Activated T-helper 1 cell treated with anti-CD3 and anti-CD28 coated beads, Interleukin-12 subunit alpha, Interleukin-12 subunit beta, Interleukin-2, Interleukin-4 antibody, amounts not matched to agents 30 ng/mL and 10 ng/mL and 1 ng/mL, durations not matched to agents 14 hours and 24 hours and 36 hours (primary cell): ENCODE data around the gene WDR48. TPM values are rescaled to one million over a fixed set of nuclear protein-coding genes. Genes with fewer than 3 reads are reported as not detected.

Source experiments
- DNase-seq: peaks from one replicate; pipeline ENCODE4 v3.0.0; 2021; ENCODE audit warnings: low spot score
- H3K27ac Mint-ChIP-seq: one replicate; pipeline ENCODE4 v1.8.0; 2021; ENCODE audit warnings: mild to moderate bottlenecking, mixed read lengths
- H3K27me3 Mint-ChIP-seq: one replicate; pipeline ENCODE4 v1.8.0; 2022; ENCODE audit warnings: mild to moderate bottlenecking, moderate library complexity, mixed read lengths; ENCODE audit not compliant: insufficient read depth
- H3K36me3 Mint-ChIP-seq: one replicate; pipeline ENCODE4 v1.8.0; 2021; ENCODE audit warnings: low read depth, mixed read lengths
- H3K4me1 Mint-ChIP-seq: one replicate; pipeline ENCODE4 v1.8.0; 2021; ENCODE audit warnings: low read depth, mixed read lengths
- H3K4me3 Mint-ChIP-seq: one replicate; pipeline ENCODE4 v1.8.0; 2021; ENCODE audit warnings: mild to moderate bottlenecking, moderate library complexity, mixed read lengths
- H3K9me3 Mint-ChIP-seq: one replicate; pipeline ENCODE4 v1.8.0; 2021; ENCODE audit warnings: mixed read lengths
- intact Hi-C: fragments of 100-400 bp; cut with micrococcal nuclease; formaldehyde crosslinking; loops from one replicate; pipeline ENCODE4 v1.15.1; 2024
- total RNA-seq: library from RNA; stranded (reverse); gene quantifications from 2 replicates; pipeline ENCODE4 v1.2.3, GENCODE V29; 2022

WDR48 gene
- total RNA-seq, 1 donor from 2014 or later = 40.6 TPM

DNA sequence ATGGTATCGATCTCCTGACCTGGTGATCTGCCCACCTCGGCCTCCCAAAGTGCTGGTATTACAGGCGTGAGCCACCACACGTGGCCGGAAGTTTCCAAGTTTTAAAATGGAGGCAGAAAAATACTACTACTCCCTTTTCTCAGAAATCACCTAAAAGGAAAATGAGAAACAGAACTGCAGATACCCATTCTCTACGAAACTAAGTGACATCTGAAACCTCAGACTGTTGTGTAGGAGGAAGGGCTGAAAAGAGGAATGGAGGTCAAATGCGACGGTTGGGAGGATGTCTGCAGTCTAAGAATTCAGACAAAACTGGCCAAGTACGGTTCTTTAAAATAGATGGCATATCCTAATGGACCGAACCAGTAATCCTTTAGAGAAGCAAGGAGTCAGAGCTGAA, 24.1 kb downstream of the WDR48 start:
- intact Hi-C loops = no loop called here
- H3K4me1 Mint-ChIP-seq = peaks cover 27% of the 10 kb centered on the region
- H3K4me3 Mint-ChIP-seq = no peak overlapping the region
- H3K36me3 Mint-ChIP-seq = peaks cover 62% of the 10 kb centered on the region
- no peaks in the 10 kb centered on the region for H3K27me3 Mint-ChIP-seq
- DNase-seq = no peak
- H3K9me3 Mint-ChIP-seq = peaks cover 6% of the 10 kb centered on the region
- peak overlapping the region; percentile 10 for H3K27ac Mint-ChIP-seq

DNA sequence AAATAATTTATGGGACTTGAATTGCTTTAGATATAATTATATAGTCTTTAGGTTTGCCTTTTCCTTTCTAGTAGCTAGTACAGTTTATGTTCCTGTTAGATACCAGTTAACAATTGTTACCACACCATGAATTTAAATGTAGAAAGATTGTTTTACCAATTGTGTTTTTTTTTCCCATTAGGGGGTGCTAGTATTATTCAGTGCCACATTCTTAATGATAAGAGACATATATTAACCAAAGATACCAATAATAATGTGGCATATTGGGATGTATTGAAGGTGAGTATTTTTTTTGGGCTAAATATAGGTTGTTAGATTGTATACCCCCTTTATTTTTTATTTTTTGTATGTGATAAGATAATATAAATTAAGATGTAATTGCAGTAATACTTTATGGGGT, 27.7 kb downstream of the WDR48 start:
- DNase-seq = no peak
- Mint-ChIP-seq H3K27ac (no peak overlapping the region), H3K4me3 (no peak overlapping the region), H3K4me1 (peaks cover 52% of the 10 kb centered on the region), H3K27me3 (no peaks in the 10 kb centered on the region), H3K9me3 (peaks cover 6% of the 10 kb centered on the region), H3K36me3 (peaks cover 57% of the 10 kb centered on the region)
- intact Hi-C loops = no loop called here

DNA sequence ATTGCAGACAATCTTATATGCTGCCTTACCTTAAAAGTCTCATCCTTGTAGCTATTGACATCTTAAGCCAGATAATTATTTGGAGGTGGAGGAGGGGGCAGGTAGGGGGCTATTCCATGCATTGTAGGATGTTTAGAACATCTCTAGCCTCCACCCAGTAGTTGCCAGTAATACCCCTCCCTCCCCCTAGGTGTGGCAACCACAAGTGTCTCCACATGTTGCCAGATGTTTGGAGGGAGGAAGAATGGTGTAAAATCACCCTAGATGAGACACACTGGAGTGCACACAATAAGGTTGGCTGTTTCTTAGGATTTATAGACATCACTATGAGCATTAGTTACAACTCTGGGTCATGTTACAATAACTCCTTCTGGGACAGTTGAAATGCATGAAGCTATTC, 28.2 kb downstream of the WDR48 start:
- Mint-ChIP-seq H3K4me3 (no peak overlapping the region), H3K27me3 (no peaks in the 10 kb centered on the region), H3K36me3 (peaks cover 53% of the 10 kb centered on the region), H3K9me3 (peaks cover 3% of the 10 kb centered on the region), H3K27ac (no peak overlapping the region), H3K4me1 (peaks cover 52% of the 10 kb centered on the region)
- DNase-seq = no peak
- intact Hi-C loops = no loop called here

DNA sequence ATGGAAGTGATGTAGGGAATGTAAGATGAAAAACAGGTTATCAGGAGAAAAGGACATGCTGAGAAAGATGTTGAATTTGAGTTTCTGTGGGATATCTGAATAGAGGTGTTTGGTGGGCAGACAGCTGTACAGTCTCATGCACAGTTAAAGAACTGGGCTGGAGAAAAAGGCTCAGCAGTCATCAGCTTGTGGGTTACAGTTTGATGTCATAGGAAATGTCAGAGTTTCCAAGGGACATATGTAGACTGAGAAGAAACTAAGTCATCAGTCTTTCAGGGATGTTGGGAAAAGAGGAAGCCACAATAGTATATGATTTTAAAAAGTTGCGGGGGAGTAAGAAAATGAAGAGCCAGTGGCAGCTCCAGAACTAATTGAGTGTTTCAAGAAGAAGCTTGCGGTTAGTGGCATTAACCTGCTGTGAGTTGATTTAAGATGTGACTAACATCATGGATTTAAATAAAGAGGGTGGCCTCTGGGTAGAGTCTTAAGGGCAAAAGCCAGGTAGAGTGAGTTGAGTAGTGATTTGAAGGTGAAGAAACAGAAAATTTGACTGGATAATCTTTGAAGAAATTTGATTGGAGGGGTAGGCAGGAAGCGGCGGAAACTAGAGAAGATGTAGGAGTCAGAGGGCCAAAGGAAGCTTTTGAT, 31.0 kb downstream of the WDR48 start:
- no peak overlapping the region for H3K4me3 Mint-ChIP-seq
- intact Hi-C loops = no loop called here
- H3K27ac Mint-ChIP-seq = peak overlapping the region; percentile 16
- peaks cover 42% of the 10 kb centered on the region for H3K36me3 Mint-ChIP-seq
- peaks cover 45% of the 10 kb centered on the region for H3K4me1 Mint-ChIP-seq
- no peak for DNase-seq
- H3K9me3 Mint-ChIP-seq = no peaks in the 10 kb centered on the region
- H3K27me3 Mint-ChIP-seq = no peaks in the 10 kb centered on the region

DNA sequence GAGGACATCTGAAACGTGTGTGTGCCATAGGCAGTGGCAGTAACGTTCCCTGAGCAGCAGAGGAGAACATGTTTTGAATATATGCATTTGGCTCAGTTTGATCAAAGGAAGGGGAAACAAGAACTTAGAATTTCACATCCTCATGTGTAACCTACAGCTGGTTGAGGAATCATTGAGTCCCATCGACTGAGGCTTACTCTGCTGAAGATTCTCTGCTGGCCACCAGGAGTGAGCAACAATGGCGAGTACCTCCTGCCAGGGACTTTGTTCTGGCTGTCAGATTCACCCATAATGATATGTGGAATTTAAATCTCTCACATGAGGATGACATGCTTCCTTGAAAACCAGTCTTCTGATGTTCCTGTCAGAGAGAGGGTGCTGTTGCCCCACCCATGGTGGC, 34.3 kb downstream of the WDR48 start:
- no peak for DNase-seq
- H3K27ac Mint-ChIP-seq = no peak overlapping the region
- intact Hi-C loops = no loop called here
- H3K9me3 Mint-ChIP-seq = no peaks in the 10 kb centered on the region
- H3K4me3 Mint-ChIP-seq = no peak overlapping the region
- peaks cover 50% of the 10 kb centered on the region for H3K36me3 Mint-ChIP-seq
- peaks cover 23% of the 10 kb centered on the region for H3K4me1 Mint-ChIP-seq
- H3K27me3 Mint-ChIP-seq = no peaks in the 10 kb centered on the region

DNA sequence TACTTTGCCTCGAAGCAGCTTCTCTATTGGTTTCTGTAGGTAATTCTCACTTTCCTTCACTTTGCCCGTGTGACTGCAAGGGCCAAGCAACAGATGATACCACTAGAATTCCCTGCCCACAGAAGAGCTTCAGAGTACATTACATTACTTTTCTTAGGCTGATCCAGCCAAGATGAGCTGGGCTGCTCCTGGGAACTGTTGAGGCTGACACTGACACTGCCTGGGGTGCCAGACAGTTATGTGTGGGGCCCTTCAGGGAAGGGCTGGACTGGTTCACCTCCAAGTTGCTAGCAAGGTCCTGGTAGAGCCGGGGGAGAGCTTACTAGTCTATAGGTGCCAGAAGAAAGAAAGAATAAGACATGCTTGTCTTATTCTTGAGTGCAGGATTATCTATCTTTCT, 36.6 kb downstream of the WDR48 start:
- Mint-ChIP-seq H3K9me3 (no peaks in the 10 kb centered on the region), H3K27me3 (no peaks in the 10 kb centered on the region), H3K36me3 (peaks cover 43% of the 10 kb centered on the region), H3K27ac (no peak overlapping the region), H3K4me1 (no peaks in the 10 kb centered on the region), H3K4me3 (no peak overlapping the region)
- intact Hi-C loops = no loop called here
- DNase-seq = no peak

DNA sequence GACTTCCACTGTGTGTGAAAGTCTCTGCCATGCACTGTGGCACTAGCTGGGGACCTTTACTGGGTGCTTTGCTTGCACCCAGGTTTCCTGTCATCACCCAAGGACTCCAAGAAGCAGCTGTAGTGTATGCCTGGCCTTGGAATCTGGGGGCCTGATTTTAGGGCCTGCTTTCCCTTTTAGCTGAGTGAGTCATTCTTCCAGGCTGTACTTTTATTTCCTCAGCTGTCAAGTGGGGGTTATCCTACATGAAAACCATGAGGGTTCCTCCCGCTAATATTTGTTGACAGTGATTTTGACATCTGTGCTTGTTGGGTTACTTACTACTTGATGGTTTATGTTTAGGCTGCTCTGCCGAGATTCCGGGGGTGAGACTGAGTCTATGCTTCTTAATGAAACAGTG, 37.1 kb downstream of the WDR48 start:
- Mint-ChIP-seq H3K4me1 (no peaks in the 10 kb centered on the region), H3K27ac (no peak overlapping the region), H3K36me3 (peaks cover 44% of the 10 kb centered on the region), H3K27me3 (no peaks in the 10 kb centered on the region), H3K9me3 (no peaks in the 10 kb centered on the region), H3K4me3 (no peak overlapping the region)
- intact Hi-C loops = no loop called here
- no peak for DNase-seq

DNA sequence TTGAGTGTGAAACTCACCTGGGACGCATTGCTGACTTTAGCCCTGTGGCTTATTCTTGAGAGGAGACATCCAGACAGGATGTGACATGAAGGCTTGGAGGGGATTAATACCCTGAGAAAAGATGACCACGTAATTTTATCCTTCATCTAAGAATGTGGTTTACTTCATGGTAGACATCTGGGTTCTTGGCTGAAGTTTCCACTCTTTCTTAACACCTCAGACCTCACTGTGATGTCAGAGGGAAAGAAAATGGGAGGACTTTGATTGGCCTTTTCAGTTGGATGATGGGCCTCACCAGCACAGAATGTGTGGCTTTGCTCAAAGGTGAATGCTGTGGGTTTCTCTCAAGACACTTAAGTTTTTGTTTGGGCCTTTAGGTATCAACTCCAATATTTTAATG, 39.1 kb downstream of the WDR48 start:
- intact Hi-C loops = no loop called here
- no peak overlapping the region for H3K4me3 Mint-ChIP-seq
- no peak overlapping the region for H3K27ac Mint-ChIP-seq
- H3K27me3 Mint-ChIP-seq = no peaks in the 10 kb centered on the region
- peaks cover 52% of the 10 kb centered on the region for H3K36me3 Mint-ChIP-seq
- no peaks in the 10 kb centered on the region for H3K4me1 Mint-ChIP-seq
- DNase-seq = no peak
- H3K9me3 Mint-ChIP-seq = no peaks in the 10 kb centered on the region

DNA sequence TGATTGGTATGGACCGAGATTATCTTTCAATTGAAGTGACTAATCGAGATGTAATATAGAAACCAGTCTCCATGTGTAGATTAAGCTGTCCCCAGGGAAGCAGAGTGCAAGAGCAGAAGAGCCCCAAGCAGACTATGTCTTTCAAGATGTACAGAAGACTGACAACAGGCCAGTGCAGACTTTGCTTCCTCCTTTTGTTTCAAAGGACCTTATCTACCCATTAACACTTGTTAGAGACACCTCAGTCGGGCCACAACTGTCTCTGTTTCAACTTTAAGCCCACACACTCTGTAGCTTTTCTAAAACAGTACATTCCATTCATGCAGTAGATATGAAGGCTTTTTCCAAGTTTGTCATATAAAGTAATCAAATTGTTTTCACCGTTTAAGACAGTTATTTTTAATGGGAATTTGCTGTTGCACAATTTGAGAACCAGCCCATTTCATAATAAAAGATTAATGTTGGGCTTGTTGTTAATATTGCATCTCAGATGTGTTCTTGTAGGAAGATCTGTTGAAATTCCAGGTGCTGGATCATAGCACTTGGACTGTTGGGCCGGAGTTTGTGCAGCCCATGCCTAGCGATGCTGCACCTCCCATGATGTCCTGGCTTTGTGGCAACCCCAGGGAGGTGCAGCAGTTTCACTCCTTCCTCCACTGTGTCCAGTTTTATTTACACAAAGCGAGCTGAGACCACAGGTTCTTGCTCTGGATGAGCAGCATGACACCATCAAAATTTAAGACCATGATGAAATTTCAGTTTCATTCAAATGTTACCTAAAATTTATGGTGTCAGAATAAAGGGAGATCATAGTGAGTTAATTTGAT, 43.2 kb downstream of the WDR48 start:
- no peaks in the 10 kb centered on the region for H3K9me3 Mint-ChIP-seq
- no peaks in the 10 kb centered on the region for H3K27me3 Mint-ChIP-seq
- DNase-seq = no peak
- no peak overlapping the region for H3K27ac Mint-ChIP-seq
- H3K4me3 Mint-ChIP-seq = no peak overlapping the region
- intact Hi-C loops = no loop called here
- no peaks in the 10 kb centered on the region for H3K4me1 Mint-ChIP-seq
- peaks cover 42% of the 10 kb centered on the region for H3K36me3 Mint-ChIP-seq

DNA sequence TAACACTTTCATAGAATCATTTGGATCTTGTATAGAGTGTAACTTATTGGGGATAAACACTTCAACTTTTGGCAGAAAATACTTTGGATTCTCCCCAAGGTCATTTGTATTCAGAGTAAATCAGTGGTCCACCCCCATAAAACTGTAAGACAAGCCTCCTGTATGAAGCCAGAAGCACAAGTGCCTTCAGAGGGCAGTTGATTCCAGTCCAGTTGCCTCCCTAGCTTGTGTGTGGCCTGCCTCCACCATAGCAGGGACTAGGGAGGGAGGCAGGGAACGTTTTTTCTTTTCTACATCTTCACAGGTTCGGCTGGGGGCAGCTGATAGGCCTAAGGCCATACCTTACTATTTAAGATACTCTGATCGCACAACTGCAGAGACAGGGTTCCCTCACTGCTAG, 44.0 kb downstream of the WDR48 start:
- peaks cover 37% of the 10 kb centered on the region for H3K36me3 Mint-ChIP-seq
- no peak for DNase-seq
- H3K4me3 Mint-ChIP-seq = no peak overlapping the region
- intact Hi-C loops = no loop called here
- no peaks in the 10 kb centered on the region for H3K27me3 Mint-ChIP-seq
- H3K4me1 Mint-ChIP-seq = no peaks in the 10 kb centered on the region
- H3K9me3 Mint-ChIP-seq = no peaks in the 10 kb centered on the region
- H3K27ac Mint-ChIP-seq = no peak overlapping the region

DNA sequence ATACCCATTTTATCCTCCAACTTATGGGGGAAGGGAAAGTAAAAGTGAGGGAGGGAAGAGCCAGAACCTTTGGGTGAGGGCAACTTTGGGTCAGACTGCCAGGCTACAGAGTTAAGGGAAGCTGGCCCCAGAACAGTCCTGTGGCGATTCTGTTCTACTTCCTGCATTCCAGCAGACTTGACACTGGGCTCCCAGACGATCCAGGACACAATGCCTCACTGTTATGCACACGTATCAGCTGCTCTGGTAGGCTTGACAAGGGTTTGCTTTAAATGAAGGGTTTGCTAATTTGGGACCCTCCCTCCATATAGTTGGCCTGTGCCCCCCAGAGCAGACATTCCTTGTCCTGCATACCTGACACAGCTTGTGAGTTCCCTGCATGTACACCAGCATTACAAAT, 45.0 kb downstream of the WDR48 start:
- no peak for DNase-seq
- Mint-ChIP-seq H3K4me1 (peaks cover 8% of the 10 kb centered on the region), H3K27me3 (no peaks in the 10 kb centered on the region), H3K4me3 (no peak overlapping the region), H3K27ac (no peak overlapping the region), H3K36me3 (peaks cover 34% of the 10 kb centered on the region), H3K9me3 (no peaks in the 10 kb centered on the region)
- intact Hi-C loops = no loop called here

DNA sequence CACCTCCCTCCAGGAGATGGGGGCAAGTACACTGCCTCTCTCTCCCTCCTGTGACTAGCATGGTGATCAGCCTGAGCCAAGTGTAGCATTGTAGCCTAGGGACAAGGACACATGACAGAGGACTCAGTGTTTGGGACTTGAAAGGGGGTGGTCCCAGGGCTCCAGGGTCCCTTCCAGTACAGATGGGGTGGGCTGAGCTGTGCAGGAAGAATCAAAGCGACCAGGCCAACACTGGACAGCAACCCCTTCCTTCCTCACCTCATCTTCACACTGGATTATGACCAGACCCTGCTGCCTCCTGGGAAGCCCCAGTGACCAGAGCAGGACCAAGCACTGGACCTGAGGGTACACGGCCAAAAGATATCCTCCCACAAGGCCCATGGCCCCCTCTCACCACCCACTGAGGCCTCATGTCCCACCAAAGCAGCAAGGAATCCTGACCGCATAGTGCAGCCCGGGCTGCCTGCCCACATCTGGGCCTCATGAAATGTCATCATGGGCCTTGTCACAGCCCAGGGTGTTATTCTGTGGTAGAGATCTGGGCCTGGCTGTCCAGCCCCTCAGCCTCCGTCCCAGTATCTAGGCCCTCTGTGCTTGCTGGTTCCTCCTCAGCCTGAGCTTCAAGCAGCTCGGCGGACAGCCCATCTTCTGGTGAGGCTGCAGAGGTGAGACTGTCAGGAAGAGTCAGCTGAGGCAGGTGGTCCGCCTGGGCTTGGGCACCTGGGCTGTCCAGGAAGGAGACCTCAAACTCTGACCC, 46.1 kb downstream of the WDR48 start:
- Mint-ChIP-seq H3K4me3 (no peak overlapping the region), H3K36me3 (peaks cover 28% of the 10 kb centered on the region), H3K9me3 (no peaks in the 10 kb centered on the region), H3K27ac (no peak overlapping the region), H3K27me3 (no peaks in the 10 kb centered on the region), H3K4me1 (peaks cover 19% of the 10 kb centered on the region)
- DNase-seq = no peak
- intact Hi-C loops = no loop called here

DNA sequence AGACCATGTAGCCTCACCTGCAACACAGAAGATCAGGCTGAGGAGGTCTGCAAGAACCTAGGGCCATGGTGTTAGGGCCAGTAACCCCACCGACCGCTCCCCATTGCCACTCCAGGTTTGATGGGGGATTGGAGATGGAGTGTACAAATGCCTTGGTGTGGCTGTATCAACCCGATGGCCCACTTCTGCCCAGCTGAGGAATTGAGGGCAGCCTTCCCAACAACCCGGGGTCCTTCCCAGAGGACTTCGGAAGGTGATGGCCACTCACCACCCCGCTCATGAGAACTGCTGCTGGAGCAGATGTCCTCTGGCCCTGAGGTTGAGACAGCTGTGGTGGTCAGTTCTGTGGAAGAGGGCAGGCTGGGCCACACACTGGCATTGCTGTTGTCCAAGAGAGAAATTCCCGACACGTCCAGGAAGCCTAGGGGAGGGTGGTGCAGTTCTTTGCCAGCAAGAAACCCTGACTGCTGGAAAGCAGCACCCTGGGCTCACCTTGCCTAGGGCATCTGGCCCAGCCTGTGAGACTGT, 46.7 kb downstream of the WDR48 start:
- H3K4me1 Mint-ChIP-seq = peaks cover 25% of the 10 kb centered on the region
- H3K27ac Mint-ChIP-seq = no peak overlapping the region
- no peaks in the 10 kb centered on the region for H3K9me3 Mint-ChIP-seq
- H3K27me3 Mint-ChIP-seq = no peaks in the 10 kb centered on the region
- H3K36me3 Mint-ChIP-seq = peaks cover 29% of the 10 kb centered on the region
- no peak overlapping the region for H3K4me3 Mint-ChIP-seq
- intact Hi-C loops = no loop called here
- no peak for DNase-seq
